ENCODE results near the gene WWC1.

The WWC1 gene

DNA sequence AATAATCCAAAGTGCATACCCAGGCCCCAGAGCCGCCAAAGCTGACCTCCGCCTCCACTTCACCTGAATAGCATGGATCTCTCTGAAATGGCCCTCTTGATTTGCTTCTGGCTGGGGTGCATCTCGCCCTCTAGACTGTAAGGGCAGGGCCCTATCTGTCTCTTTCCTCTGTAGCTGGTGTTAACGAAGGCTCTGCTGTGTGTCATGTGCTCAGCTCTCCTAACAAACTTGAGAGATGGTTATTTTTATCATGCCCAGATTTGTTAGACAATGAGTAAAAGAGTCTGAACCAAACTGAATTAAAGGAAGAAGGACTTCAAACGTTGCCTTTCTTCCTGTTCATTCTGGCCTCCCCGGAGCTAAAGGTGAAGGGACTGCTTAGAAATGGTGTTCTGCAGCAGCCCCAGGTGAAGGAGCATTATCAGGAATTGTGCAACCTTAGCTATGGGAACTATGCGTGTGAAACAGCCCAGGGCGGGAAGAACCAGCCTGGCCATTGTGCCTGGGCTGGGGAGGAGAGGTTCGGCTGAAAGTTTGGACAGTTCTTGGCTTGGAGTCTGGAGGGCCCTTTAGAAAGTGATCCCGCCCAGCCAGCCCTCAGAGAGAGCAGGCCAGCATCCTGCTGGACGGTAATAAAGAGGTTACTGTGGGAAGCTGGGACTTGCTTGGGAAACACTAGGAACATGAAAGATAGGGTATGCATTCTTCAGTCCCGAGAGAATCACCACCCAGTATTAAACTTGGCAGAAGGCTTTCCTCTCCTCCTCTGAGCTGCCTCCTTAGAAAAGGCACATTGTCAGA, 73.5 kb downstream of the WWC1 start:
- DNase-seq (ENCODE audit: low spot score) = no peak

DNA sequence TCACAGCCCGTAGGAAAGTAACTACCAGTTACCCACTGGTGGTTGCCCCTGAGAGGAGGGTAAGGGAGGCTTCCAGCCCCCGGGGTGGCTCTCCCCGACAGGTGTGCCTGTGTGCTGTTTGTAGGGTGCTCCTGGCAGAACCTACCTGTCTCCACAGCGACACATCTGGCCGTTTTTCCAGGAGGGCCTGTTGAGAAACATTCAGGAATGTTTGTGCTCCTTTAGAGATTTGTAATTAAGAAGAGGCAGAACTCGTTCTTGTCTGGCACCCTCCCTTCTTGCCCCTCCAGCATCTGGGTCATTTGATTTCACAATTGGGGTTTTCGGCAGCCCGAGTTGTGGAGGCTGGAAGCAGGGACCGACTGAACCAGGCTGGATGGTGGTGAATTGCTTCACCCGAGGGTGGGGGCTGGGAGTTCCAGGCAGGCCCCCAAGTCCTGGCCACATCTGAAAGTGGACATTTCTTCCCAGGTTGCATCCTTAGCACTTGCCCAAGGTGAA, 74.2 kb downstream of the WWC1 start:
- DNase-seq (ENCODE audit: low spot score) = no peak

DNA sequence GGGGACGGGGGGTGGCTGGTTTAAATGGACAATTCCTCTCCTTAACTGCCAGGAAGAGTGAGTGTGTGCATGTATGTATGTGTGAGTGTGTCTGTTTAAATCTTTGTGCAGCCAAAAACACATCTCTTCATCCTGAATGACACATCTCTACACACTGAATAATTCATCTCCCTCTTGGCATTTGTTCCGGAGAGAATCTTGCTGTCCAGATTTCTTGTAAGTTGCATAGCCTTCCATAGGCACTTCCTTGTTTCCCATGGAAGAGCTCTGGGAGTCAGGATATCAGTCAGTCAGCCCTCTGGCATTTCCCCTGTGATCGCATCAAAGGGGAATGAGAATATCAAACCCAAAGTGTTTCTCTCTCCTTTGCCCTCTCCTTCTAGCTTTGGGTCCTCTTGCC, 74.7 kb downstream of the WWC1 start:
- DNase-seq (ENCODE audit: low spot score) = no peak

DNA sequence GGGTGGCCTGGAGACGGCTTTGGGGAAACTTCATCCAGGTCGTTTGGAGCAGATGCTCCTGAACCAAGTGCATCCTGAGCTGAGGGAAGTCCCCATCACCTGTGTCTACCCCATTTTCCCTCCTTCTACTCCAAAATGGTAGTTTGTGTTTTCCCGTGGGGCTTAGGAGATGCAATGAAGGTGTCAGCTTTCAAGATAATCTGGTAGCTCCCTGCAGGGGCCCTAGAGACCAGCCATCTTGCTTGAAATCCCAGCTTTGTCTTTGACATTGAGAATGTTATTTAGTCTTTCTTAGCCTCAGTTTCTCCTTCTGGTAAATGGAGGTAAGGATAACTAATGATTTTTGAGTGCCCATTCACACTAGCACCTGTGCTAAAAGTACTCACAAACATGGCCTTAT, 77.4 kb downstream of the WWC1 start:
- no peak for DNase-seq (ENCODE audit: low spot score)

DNA sequence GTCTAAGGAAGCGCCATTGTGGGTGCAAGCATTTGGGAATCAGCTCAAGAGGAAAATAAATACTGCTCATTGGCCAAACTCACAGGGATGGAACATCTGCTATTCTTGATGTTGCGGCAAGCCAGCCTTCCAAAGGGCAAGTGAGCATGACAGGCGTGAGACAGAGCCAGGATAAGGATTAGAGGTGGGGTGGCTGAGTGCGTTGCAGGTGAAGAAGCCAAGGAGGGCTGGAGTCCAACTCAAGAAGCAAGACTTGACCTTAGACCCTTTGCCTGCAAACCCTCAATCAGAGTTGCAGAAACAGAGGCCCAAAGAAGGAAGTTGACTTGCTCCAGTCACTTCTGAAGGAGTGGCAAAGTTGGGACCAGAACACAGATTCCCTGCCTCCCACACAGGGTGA, 79.4 kb downstream of the WWC1 start:
- DNase-seq (ENCODE audit: low spot score) = no peak

DNA sequence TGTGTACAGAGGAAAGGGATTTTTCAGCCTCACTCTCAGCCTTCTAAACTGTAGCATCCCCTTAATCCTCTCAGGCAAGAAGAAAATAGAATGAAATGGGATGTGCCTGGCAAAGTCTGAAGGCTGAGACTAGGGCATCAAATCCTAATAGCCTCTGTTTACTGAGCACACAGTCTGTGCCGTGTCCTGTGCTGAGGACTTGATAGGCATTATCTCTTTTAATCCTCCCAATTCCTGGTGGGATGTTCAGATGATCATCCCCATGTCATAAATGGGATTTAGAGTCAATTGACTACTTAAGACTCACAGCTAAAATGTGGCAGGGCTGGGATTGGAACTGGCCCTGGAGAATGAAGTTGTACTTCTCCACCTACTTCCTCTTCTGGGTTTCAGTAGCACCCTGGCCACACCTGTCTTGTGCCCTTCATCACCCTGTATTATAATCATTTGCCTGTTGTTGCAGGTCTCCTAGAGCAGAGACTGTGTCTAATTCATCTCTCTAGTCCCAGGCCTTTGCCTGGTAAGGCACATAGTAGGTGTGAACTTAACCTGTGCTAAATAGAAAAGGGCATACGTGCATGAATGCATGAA, 81.0 kb downstream of the WWC1 start:
- no peak for DNase-seq (ENCODE audit: low spot score)

DNA sequence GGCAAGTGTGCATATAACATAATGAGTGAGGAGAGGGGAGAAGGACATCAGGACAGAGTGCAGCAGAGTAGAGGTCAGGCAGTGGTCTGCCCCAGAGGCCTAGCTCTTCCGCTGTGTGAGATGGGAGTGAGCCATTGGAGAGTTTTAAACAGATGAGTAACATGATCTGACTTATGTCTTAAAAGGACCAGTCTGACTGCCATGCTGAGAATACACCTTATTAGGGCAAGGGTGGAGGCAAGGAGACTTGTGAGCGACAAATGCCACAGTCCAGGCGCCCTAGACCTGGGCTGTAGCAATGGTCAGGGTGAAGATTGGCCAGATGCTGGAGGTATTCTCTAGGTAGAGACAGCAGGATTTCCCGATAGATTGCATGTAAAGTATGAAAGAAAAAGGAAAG, 83.1 kb downstream of the WWC1 start:
- no peak for DNase-seq (ENCODE audit: low spot score)

DNA sequence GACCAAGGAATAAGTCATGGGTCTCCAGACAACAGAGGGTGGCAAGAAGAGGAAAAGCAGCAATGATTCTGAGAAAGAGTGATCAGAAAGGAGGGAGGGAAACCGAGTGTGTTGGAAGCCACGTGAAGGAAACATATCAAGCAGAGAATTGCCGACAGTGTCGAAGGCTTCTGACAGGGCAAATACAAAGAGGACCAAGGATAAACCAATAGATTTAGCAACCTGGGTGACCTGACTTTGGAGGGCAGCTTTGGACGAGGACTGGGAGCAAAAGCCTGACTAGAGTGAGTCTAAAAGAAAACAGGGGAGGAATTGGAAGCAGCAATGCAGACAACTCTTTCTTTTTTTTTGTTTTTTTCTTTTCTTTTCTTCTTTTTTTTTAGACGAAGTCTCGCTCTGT, 83.8 kb downstream of the WWC1 start:
- no peak for DNase-seq (ENCODE audit: low spot score)

DNA sequence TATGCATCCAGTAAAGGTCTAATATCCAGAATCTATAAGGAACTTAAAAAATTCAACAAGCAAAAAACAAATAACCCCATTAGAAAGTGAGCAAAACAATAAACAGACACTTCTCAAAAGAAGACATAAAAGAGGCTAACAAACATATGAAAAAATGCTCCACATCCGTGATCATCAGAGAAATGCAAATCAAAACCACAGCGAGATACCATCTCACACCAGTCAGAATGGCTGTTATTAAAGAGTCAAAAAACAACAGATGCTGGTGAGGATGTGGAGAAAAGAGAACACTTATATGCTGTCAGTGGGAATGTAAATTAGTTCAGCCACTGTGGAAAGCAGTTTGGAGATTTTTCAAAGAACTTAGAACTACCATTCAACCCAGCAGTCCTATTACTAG, 86.1 kb downstream of the WWC1 start:
- no peak for DNase-seq (ENCODE audit: low spot score)

DNA sequence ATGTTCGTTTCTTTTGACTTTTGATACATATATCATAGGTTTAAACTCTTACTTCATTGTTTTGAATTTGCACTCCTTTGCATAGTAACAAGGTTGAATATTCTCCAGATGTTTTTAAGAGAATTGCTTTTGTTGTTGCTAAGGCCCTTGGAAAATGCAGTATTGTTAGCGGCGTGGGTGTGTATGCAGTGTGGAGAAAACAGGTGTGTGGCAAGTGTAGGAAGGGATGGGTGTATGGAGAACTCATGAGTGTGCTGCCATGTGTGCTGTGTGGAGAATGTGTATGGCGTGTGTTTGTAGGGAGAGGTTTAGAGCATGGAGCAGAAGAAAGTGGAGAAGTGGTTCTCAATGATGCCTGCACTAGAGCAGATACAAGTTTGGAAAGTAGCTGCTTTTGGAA, 87.3 kb downstream of the WWC1 start:
- DNase-seq (ENCODE audit: low spot score) = no peak

DNA sequence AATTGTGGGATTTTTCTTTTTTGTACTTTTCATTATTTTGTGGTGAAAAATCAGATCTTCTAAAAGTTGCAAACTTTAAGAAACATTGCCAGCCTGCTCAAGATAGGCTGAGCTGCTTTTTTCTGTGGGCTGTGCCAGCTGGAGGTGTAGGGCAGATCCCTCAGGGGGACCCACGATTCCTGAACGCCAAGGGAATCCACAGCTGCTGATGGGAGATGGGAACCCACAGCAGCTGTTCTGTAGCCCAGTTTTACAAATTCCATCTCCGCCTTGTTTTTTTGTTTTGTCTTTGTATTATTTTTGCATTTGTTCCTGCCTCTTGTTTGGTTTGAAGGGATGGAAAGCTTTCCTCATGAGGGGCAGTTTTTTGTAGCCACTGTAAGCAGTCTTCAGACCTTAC, 91.0 kb downstream of the WWC1 start:
- no peak for DNase-seq (ENCODE audit: low spot score)

DNA sequence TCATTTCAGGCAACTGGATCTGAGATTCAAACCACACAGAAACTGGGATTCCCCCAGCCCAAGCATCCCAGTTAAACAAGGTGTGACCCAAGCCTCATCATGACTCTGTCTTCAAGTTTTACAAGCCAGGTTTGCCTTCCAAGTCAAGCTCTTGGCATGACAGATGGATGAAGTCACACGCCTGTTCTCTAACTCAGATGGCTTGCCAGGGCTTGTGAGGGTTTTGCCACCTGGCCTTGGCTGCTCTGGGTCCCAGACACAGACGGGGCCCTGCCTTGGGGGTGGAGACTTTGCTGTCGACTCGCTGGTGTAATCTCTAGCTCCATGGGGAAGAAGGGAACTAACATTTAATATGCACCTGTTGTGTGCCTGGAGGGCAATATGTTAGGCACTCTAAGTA, 99.0 kb downstream of the WWC1 start:
- no peak for DNase-seq (ENCODE audit: low spot score)

DNA sequence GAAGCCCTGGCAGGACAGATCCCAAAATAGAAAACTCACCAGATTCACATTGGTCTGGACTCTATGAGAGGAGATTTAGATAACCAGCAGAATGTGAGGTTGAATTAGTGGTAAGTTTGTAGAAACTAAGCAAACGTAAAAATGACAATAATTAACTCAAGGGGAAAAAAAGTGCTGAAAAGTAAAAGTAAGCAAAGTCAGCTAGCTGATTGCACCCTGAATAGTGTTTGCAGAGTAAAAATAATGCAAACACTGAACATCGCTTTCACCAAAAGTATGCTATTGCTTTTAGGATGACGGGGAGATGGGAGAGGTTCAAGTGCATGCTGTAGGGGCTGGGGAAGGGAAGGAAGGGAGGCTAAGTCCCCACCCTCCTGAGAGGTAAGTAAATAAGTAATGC, 102.3 kb downstream of the WWC1 start:
- DNase-seq (ENCODE audit: low spot score) = no peak

DNA sequence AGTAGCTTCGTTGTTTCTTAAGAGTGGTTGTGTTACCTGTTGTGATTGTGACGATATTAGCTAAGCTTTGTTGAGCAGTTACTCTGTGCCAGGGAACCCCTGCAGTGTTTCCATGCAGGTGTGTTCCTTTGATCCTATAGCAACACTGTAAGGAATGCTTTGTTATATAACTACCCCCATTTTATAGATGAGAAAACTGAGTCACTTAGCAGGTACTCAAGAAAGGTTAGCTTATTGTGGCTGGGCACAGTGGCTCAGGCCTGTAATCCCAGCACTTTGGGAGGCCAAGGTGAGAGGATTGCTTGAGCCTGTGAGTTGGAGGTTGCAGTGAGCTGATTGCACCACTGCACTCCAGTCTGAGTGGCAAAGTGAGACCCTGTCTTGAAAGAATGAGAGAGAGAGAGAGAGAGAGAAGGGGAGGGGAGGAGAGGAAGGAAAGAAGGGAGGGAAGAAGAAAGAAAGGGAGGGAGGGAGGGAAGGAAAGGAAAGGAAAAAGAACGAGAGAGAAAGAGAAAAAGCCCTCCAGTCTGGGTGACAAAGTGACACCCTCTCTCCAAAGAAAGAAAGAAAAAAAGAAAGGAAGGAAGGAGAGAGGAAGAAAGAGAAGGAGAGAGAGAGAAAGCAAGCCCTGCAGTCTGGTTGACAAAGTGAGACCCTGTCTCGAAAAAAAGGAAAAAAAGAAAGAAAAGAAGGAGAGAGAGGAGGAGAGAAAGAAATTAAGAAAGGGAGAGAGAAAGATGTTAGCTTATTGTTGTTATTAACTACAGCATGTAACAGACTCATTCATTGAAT, 109.2 kb downstream of the WWC1 start:
- DNase-seq (ENCODE audit: low spot score) = no peak

DNA sequence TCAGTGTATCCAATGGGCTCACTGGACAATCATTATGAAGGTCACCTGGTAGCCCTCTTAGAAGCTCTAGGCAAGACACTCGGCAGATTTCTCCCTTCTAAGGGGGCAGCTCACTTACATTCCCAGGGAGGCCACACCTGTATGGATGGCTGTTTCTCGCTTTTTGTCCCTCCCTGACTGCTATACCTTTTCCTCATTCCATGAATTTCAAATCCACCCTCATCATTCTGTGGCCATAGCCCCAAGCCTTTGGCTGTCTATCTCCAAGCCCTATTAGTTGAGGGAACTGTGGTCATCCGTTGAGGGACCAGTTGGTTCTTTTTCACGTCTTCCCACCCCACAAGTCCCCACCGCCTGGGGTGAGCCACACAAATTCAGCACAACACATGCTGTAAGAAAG, 109.8 kb downstream of the WWC1 start:
- DNase-seq (ENCODE audit: low spot score) = no peak

DNA sequence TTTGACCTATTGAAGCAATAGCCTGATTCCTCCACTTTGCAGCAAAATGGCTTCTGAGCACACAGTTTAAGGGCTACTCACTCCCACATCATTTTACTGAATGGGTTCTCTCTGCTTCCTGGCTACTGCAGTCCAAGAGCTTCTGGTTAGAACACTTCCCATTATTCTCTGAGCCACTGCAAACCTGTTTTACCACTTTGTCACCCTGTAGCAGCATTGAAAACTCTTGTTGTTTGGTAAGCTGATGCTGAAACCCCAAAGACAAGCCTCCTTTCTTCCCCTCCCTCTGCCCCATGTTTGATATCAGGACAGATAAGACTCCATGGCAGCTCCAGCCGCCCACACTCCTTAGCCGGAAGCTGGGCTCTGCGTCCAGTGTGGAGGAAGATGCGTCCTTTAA, 110.4 kb downstream of the WWC1 start:
- no peak for DNase-seq (ENCODE audit: low spot score)

DNA sequence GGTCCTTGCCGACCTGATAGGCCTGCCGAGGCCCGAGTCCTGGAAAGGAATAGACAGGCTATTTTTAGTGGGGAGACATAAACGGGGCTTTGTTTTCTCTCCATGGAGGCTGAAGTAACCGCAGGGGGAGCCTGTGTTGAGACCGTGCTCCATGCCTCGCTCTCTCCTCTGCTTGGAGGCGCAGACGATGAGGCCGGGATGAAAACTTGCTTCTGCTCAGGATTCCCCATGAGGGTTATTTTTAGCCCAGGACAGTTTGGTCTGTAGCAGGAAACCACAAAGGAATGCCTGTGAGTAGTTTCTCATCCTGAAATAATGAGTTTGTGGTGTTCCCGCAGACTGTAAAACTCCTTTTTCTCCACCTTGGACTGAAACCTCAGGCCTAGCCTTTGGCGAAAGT, 112.9 kb downstream of the WWC1 start:
- DNase-seq (ENCODE audit: low spot score) = no peak

DNA sequence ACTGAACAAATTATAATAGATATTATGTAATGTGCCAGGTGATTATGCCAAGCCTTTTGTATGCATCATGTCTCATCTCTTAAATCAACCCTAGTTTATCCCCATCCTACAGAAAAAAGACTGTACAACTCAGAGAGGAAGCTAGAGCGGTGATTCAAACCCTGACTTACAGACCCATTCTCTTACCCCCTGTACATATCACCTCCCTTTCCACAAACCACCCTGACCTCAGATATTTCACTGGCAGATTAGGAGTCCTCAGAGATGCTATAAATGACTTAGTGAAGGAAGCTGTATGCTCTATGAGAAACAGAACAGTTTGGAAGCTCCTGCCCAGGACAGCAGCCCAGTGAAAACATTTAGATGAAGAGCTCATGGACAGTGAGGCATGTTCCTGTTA, 115.8 kb downstream of the WWC1 start:
- DNase-seq (ENCODE audit: low spot score) = no peak

DNA sequence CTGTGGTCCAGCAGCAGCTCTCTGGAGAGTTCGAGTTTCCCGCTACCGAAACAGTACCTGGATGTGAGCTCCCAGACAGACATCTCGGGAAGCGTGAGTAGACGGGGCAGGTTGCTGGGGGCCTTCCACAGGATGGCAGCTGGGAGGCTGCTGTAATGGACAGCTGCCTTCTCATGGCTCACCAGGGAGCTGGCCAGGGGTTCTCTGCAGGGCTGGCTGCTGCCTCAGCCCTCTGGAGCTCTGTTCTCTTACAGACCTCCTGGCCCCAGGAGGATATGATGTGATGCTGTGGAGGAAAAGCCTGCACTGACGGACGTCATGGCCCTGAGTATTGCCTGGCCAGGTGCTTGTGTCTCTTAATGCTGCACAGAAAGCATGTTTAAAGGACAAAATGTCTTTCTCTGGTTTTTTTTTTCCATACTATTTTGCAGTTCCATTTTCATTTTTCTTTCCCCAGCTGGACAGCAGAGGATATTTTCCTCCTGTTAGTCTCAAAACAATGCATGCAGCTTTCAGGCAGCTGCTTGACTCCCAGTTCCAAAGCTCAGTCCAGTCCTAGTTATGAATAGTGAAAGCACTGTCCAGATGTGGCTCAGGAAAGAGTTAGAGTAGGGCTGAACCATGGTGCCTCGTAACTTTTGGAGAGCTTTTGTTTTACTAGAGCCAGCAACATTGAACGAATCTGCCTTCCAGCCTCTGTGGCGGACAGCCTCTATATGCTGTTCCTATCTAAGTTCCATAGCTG, 117.3 kb downstream of the WWC1 start:
- DNase-seq (ENCODE audit: low spot score) = no peak

DNA sequence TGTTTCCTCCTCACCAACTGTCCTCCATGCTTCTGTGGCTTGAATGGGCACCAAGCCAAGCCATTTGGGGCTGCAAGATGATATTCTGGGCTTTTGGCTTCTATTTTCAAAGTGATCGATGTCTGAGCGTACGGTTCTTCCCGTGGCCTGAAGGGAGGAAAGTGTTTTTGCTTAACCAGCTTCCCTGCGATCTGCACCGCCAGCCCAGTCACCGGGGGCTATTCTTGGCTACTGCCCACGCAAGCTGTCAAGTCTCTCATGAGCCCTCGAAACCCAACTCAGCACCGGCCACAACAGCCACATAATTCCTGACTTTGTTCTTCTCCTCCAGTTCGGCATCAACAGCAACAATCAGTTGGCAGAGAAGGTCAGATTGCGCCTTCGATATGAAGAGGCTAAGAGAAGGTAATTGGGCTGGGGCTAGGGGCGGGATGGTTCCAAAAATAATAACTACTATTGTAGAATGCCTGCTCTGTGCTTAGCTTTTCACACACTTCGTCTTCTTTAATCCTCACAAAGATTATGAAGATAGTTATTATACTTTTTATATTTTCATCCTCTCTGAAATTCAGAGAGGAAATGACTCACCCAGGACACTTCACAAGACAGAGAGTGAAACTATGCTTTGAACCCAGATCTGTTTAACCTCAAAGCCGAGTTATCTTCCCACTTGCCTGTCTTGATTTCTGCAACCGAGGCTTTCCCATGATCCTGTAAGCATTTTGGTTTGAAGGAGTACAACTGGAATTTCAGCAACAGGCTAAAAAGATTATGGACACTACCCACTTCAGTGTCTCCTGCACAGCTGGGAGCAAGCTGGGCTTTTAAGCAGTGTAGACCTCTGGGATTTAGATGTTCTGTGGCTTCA, 118.4 kb downstream of the WWC1 start:
- no peak for DNase-seq (ENCODE audit: low spot score)

DNA sequence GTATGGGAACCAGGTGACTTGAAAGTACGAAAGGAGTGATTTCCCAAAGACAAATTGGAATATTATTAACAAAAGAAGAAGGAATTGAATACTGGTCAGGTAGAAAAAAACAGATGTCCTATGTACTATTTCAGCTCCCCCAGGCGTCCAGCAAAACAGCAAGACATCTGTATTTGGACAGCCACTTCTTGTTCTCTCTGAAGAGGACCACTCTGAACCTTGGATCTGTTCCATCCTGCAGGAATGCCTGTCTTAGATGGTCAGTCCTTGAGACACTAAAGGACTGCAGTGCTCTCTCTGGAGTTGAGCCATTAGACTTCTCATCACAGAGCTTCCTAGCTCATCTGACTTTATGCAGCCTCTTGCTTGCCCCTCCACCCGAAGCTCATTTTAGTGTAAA, 120.4 kb downstream of the WWC1 start:
- DNase-seq (ENCODE audit: low spot score) = no peak
